MM.1S (cell line): ENCODE data around the gene TPRG1.

Experiments used
- EZH2 ChIP-seq: fragments of 300-600 bp; sonication (generic); optimal IDR thresholded peaks from 2 replicates; pipeline ENCODE3; 2017; ENCODE audit warnings: low read depth, mild to moderate bottlenecking, antibody characterized with exemption, low read length, mixed read lengths
- EZH2phosphoT487 ChIP-seq: fragments of 300-600 bp; sonication (generic); IDR thresholded peaks from 2 replicates; pipeline ENCODE4 v1.6.1; 2018; ENCODE audit warnings: antibody characterized with exemption, low read length
- TF ChIP-seq, protein P1 (sequence below): fragments of 300-600 bp; sonication (generic); IDR thresholded peaks from 2 replicates; pipeline ENCODE4 v1.5.1; 2016; ENCODE audit warnings: antibody characterized with exemption, low read length, mixed read lengths

DNA sequence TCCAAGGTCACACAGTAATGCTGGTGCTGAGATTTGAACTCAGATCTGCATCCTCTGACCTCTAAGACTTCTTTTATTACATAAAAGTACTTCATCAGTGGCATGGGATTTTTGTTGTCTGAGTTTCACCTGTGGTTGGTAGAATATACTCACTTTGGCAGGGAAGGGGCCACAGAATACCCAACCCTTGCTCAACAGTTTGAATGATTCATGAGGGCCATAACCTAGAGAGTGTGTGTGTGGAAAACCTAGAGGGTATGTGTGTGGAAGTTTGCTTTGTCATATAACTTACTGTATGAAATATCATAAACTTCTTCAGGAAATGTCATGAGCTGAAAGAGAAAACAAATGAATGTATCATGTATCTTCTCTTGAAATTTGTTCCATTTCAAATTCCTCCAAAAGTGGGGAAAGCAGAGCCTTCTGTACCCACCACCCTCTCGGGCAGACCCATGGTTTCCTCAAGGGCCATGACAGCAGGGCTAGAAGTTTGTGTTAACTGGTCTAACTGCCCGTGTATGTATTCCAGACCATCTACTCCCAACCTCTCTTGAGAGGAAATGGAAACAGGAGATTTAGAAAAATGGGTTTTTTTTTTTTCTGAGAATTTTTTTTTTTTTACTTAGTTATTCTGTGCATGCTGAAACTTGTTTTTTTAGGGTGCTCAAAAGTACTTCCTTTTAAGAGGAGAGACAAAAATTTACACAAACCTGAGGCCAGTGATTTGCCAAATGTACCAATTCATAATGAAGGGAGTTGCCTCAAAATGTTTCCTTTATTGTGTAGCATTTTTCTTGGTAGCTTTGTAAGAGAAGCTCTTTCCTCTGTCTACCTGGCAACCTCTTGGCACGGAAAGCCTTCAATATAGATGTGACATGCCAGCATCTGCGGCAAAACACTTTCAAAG lies 127.0 kb downstream of the TPRG1 start:
- TF ChIP-seq, protein P1, sequence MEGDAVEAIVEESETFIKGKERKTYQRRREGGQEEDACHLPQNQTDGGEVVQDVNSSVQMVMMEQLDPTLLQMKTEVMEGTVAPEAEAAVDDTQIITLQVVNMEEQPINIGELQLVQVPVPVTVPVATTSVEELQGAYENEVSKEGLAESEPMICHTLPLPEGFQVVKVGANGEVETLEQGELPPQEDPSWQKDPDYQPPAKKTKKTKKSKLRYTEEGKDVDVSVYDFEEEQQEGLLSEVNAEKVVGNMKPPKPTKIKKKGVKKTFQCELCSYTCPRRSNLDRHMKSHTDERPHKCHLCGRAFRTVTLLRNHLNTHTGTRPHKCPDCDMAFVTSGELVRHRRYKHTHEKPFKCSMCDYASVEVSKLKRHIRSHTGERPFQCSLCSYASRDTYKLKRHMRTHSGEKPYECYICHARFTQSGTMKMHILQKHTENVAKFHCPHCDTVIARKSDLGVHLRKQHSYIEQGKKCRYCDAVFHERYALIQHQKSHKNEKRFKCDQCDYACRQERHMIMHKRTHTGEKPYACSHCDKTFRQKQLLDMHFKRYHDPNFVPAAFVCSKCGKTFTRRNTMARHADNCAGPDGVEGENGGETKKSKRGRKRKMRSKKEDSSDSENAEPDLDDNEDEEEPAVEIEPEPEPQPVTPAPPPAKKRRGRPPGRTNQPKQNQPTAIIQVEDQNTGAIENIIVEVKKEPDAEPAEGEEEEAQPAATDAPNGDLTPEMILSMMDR, result no peak
- no peak for TF ChIP-seq EZH2
- no peak for TF ChIP-seq EZH2phosphoT487
